Measurements from ENCODE around the gene FNDC3B.
"Not testable (repeated sequence)": the region's sequence is repeated elsewhere in the genome, so short reads cannot be mapped to it uniquely, and the experiment has no call there.

Gene FNDC3B

GRCh38 chr3:172031996-172032395, 7.4 kb upstream of the FNDC3B start:
- DNase-seq (ENCODE audit: low read depth in 2 of 2, low spot score in 1 of 2), result no peak

DNA sequence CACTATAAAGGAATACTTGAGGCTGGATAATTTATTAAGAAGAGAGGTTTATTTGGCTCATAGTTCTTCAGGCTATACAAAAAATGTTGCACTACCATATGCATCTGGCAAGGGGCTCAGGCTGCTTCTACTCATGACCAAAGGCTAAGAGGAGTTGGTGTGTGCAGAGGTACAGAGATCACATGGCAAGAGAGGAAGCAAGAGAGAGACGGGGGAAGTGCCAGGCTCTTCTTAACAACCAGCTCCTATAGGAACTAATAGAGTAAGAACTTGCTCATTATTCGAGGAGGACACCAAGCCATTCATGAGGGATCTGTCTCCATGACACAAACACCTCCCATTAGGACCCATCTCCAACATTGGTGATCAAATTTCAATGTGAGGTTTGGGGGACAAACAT, 6.0 kb upstream of the FNDC3B start:
- DNase-seq (ENCODE audit: low read depth in 2 of 2, low spot score in 1 of 2), result no peak

GRCh38 chr3:172034786-172035685, 4.3 kb upstream of the FNDC3B start:
- DNase-seq (ENCODE audit: low read depth in 2 of 2, low spot score in 1 of 2), result no peak

GRCh38 chr3:172036541-172037215, 2.7 kb upstream of the FNDC3B start:
- no peak for DNase-seq (ENCODE audit: low read depth in 2 of 2, low spot score in 1 of 2)

DNA sequence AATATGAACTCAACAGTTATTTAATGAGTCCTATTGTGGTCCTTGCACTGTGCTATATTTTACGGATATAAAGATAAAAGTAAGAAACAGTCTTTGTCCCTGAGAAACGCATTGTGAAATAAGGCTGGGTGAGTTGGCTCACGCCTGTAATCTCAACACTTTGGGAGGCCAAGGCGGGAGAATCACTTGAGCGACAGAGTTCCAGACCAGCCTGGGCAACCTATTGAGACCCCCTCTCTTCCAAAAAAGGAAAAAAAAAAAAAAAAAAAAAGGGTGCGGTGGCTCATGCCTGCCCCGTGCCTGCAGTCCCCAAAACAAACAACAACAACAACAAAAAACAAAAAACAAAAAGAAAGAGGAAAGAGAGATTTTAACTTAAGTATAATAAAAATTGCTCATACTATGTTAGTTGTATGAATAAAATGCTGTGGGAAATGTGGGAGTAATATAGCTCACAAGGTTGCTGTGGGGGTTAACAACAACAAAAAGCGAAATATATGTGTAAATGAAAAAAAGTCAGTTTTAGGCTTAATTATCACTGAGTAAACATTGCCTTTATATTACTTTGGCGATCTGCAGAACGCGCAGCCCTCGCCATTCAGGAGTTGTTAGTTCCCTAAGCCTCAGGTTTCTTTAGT, 461 bp upstream of the FNDC3B start:
- DNase-seq (ENCODE audit: low read depth in 2 of 2, low spot score in 1 of 2), result no peak

GRCh38 chr3:172040078-172040980, 951 bp downstream of the FNDC3B start:
- DNase-seq (ENCODE audit: low read depth in 2 of 2, low spot score in 1 of 2), result no peak

DNA sequence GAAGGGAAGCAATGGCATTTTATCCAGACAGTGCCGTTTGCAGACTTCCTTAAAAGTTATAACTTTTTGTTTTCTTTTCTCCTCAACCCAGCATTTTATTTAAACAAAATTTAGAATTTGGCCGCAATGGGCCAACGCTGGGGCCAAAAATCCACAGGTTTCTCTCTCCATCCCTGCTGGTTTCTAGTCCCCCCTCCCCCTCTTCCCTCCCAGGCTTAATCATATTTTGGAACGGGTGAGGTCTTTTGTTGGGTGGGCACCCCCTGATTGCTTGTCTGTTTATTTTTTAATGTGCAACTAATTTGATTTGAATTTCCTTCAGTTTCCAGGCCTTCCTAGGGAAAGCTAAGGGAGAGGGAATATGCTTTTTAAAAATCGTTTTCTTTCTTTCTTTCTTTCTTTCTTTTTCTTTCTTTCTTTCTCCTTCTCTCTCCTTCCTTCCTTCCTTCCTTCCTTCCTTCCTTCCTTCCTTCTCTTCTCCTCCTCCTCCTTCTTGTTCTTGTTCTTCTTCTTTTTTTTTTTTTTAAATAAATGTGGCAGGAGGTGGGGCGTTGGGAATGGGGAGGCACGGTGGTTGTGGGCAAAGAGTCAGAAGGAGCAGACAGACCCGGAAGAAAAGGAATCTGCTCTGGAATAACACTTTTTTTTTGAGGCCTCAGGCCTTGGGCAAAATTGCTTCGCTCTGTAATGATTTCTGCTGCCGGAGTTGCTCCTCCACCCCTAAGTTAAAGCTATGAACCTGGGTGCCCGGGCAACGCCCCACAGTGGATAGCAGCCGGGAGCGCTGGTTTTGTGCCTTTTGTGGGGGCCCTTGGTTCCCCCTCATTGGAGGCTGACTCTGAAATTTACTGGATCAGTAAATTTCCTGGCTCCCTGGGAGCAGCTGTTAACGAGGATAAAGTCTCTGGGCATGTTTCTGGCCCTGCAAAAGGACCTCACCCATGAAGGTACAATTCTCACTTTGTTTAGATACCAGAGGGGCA, 1.9 kb downstream of the FNDC3B start:
- no peak for DNase-seq (ENCODE audit: low read depth in 2 of 2, low spot score in 1 of 2)

GRCh38 chr3:172042136-172042662, 2.8 kb downstream of the FNDC3B start:
- DNase-seq (ENCODE audit: low read depth in 2 of 2, low spot score in 1 of 2), result no peak

DNA sequence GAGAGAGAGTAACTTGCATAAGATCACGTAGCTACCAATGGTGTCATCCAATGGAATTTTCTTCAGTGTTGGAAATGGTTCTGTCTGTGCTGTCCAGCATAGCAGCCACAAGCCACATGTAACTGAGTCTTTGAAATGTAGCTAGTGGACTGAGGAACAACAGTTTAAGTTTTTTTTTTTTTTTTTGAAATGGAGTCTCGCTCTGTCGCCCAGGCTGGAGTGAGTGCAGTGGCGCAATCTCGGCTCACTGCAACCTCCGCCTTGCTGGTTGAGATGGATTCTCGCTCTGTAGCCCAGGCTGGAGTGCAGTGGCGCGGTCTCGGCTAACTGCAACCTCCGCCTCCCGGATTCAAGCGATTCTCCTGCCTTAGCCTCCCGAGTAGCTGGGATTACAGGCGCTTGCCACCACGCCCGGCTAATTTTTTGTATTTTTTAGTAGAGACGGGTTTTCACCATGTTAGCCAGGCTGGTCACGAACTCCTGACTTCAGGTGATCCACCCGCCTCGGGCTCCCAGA, 3.3 kb downstream of the FNDC3B start:
- not testable (repeated sequence) for DNase-seq (ENCODE audit: low read depth in 2 of 2, low spot score in 1 of 2)

DNA sequence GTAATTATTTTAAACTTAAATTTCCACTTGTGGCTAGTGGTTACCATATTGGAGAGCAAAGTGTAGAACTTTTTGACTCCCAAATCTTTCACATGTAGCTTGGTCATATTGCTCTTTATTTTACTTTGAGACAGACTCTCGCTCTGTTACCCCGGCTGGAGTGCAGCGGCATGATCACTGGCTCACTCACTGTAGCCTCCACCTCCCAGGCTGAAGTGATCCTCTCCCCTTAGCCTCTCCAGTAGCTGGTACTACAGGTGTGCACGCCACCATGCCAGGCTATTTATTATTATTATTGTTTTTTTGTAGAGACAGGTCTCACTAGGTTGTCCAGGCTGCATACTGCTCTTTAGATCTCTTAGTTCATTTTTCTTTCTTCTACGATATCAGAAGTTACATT, 3.9 kb downstream of the FNDC3B start:
- no peak for DNase-seq (ENCODE audit: low read depth in 2 of 2, low spot score in 1 of 2)

- no peak for DNase-seq (ENCODE audit: low read depth in 2 of 2, low spot score in 1 of 2)
Measured at GRCh38 chr3:172043766-172044165, 4.4 kb downstream of the FNDC3B start.

DNA sequence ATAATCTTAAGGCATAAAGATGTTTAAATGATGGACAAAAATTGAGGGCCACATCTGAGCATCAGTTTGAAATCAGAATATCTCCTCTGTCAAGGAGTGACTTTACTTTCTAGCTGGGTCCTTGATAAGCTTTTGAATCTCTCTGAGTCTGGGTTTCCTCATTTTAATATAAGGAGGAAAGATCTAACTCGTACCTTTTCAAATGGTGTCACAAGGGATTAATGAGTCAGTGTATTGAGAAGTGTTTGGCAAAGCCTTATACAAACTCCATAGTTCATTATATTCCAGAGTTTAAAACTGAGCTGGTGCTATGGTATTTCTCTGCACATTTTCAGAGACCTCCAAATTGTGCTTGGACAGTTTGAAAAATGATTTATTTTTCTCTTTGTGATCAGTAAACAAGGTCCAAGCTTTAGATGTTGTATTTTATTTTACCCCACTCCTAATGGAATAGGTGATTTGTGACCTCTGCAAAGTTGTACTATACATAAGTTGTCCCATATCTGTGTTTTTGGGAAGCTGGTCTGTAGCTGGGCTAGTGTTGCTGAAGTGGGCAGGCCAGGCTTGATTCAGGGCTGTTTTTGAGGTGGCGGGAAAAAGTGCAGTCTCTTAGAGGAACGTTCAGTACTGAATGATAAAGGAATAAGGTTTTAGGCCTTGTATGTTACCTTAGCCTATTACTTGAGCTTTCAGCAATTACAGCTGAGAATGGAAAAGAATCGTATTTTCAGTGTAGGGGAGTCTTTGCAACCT, 5.6 kb downstream of the FNDC3B start:
- DNase-seq (ENCODE audit: low read depth in 2 of 2, low spot score in 1 of 2), result no peak

DNA sequence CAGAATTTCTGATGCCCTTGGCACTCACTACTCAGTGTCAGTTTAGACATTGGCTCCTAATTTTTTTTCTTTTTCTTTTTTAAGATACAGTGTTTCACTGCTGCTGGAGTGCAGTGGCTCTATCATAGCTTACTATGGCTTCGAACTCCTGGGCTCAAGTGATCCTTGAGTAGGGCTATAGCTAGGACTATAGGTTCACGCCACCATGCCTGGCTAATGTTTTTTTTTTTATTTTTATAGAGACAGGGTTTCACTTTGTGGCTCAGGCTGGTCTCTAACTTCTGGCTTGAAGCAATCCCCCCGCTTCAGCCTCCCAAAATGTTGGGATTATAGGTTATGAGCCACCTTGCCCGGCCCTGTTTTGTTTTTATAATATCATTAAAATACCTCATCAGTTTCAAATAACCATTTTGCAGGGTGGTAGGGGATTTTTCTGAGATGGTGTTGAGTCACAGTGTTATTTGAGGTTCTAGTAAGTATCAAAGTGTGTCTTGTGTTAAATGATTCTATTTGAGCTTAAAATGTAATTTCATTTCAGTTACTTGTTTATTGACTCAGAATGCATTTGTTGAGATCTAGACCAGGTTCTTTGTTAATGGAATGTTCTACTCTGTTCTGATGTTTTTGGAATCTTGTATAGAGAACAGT, 7.0 kb downstream of the FNDC3B start:
- DNase-seq (ENCODE audit: low read depth in 2 of 2, low spot score in 1 of 2), result no peak

- no peak for DNase-seq (ENCODE audit: low read depth in 2 of 2, low spot score in 1 of 2)
Measured at GRCh38 chr3:172047567-172048115, 8.3 kb downstream of the FNDC3B start.

DNA sequence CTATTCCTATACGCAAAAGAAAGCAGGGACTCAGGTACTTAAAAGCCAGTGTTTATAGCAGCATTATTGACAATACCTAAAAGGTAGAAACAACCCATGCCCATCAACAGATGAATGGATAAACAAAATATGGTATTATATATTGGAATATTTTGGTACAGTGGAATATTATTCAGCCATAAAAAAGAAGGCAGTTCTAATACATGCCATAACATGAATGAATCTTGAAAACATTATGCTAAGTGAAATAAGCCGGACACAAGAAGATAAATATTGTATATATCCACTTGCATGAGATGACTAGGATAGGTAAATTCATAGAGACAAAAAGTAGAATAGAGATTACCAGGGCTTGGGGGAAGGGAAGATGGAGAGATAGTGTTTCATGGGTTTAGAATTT, 9.2 kb downstream of the FNDC3B start:
- DNase-seq (ENCODE audit: low read depth in 2 of 2, low spot score in 1 of 2), result no peak

DNA sequence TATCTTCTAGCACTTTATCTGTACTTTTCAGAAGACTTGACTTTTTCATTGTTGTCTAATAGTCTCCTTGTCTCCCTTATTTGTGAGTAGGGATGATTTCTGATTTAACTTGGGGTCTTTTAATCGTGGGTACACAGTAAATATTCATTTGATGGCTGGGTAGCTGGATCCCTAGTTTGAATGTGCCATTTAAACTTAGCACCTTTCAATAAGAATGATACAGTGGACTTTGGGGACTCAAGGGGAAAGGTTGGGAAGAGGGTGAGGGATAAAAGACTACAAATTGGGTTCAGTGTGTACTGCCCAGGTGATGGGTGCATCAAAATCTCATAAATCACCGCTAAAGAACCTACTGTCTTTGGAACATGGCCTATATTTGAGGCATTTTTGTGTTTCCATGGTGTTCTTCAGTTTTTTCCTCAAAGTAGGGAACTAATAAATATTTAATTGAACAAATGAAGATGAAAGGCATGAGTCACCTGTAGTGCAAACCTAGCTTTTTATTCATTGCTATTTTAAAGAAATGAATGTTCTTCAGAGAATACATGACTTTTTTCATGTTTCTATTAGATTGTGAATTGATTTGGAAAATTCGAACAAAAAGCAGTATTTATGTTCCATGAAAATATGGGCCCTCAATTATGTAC, 12.1 kb downstream of the FNDC3B start:
- no peak for DNase-seq (ENCODE audit: low read depth in 2 of 2, low spot score in 1 of 2)

DNA sequence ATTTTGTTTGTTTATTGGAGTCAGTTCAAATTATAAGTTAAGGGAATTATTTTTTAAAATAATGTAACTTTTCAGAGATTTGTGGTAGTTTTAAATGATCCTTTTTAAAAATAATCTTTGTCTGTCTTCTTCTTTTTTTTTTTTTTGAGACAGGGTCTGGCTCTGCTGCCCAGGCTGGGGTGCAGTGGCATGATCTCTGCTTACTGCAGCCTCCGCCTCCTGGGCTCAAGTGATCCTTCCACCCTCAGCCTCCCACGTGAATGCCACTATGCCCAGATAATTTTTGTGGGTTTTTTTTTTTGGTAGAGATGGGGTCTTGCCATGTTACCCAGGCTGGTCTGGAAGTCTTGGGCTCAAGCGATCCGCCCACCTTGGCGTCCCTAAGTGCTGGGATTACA, 12.6 kb downstream of the FNDC3B start:
- DNase-seq (ENCODE audit: low read depth in 2 of 2, low spot score in 1 of 2), result no peak

Data from stimulated activated CD8-positive, alpha-beta memory T cell treated with anti-CD3 and anti-CD28 coated beads, Interleukin-4, amount 100 ng/mL, for 1 hour (primary cell).